ENCODE results near the gene ADNP. TPM values are rescaled to one million over a fixed set of nuclear protein-coding genes. Genes with fewer than 3 reads are reported as not detected.

Gene ADNP
- total and polyA plus RNA-seq, 2 donors (not counting 1 experiment from before 2014, with no cell fraction given): 20.4 to 94.8 TPM

DNA sequence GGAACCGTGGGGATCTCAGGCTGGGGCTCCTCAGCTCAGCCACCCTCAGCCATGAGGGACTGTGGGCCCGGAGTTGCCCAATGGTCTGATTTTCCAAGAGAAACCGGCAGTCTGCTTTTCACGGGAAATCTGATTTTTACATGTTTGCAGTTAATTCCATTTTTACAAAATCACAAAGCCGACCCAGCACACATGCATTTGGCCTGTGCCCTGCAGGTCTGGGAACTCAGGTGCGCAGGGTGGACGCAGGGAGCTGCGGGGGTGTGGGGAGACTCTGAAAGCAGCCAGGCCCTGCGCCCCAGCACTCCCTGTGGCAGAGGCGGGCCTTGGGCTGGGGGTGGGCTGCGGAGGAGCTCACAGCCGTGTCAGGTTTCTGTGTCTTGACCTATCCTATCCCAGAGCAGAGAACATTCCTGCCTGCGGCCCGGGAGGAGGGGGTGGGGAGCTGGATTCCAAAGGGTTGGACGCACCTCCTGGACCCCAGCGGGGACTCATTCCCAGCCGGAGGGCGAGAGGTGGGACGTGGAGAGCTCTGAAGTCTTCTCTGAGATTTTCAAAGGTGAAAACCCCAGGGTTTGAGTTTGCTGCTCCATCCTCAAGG is 60.6 kb downstream of the ADNP start:
- DNase-seq: no peak
- Histone ChIP-seq H3K27me3 (replicated peaks in 1 of 4; ENCODE audit: control extremely low read depth in 1 of 4, control insufficient read depth in 3 of 4, insufficient read depth in 4 of 4, low read length in 3 of 4) (no peaks in the 10 kb centered on the region), H3K4me3 (ENCODE audit: control extremely low read depth in 1 of 5, extremely low read depth in 1 of 5, insufficient read depth in 1 of 5, low read depth in 2 of 5, low read length in 4 of 5) (no peak overlapping the region), H3K27ac (ENCODE audit: low read length in 2 of 2) (no peak overlapping the region), H2AFZ (ENCODE audit: insufficient read depth, low read depth, low read length, poor library complexity, severe bottlenecking) (no peak overlapping the region), H3K9ac (ENCODE audit: low read length) (no peak overlapping the region), H3K36me3 (replicated peaks in 1 of 2; ENCODE audit: control extremely low read depth in 1 of 2, control insufficient read depth in 1 of 2, extremely low read depth in 1 of 2, insufficient read depth in 2 of 2, low read length in 1 of 2) (peaks cover 0 to 48% of the 10 kb centered on the region in 2 experiments), H3K9me3 (ENCODE audit: control extremely low read depth in 1 of 3, control insufficient read depth in 2 of 3, insufficient read depth in 1 of 3, low read length in 2 of 3) (no peaks in the 10 kb centered on the region), H3K4me1 (ENCODE audit: control insufficient read depth in 2 of 2, insufficient read depth in 2 of 2, low read length in 2 of 2) (peaks cover 10 to 32% of the 10 kb centered on the region in 2 donors), H3K79me2 (ENCODE audit: control insufficient read depth, insufficient read depth, low read length) (peaks cover 66% of the 10 kb centered on the region), H4K20me1 (ENCODE audit: control insufficient read depth, insufficient read depth, low read length, poor library complexity, severe bottlenecking) (peaks cover 61% of the 10 kb centered on the region), H3K4me2 (replicated peaks; ENCODE audit: low read depth, low read length, poor library complexity, severe bottlenecking) (no peak overlapping the region)
- Mint-ChIP-seq H3K4me1 (peaks cover 24% of the 10 kb centered on the region), H3K4me3 (no peak overlapping the region), H3K27me3 (no peaks in the 10 kb centered on the region), H3K9me3 (ENCODE audit: insufficient read depth) (no peaks in the 10 kb centered on the region), H3K27ac (peak overlapping the region; percentile 50)
- CTCF ChIA-PET: interaction anchor here (0.6 to 1.1 kb wide), 3 partner anchors 70 to 80 kb away, joined by 3 to 10 read pairs (median 3); partner anchors contain the start of gene BCAS4
- POLR2A ChIA-PET: no interaction called here
- WGBS (ENCODE audit: insufficient coverage): 98% methylated on average over 18 of the region's 19 CpGs
- TF ChIP-seq, protein P1, sequence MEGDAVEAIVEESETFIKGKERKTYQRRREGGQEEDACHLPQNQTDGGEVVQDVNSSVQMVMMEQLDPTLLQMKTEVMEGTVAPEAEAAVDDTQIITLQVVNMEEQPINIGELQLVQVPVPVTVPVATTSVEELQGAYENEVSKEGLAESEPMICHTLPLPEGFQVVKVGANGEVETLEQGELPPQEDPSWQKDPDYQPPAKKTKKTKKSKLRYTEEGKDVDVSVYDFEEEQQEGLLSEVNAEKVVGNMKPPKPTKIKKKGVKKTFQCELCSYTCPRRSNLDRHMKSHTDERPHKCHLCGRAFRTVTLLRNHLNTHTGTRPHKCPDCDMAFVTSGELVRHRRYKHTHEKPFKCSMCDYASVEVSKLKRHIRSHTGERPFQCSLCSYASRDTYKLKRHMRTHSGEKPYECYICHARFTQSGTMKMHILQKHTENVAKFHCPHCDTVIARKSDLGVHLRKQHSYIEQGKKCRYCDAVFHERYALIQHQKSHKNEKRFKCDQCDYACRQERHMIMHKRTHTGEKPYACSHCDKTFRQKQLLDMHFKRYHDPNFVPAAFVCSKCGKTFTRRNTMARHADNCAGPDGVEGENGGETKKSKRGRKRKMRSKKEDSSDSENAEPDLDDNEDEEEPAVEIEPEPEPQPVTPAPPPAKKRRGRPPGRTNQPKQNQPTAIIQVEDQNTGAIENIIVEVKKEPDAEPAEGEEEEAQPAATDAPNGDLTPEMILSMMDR (IDR thresholded peaks at IDR 0.05): no peak
- no peak for TF ChIP-seq EZH2 (IDR thresholded peaks at IDR 0.05; ENCODE audit: borderline replicate concordance, insufficient read depth, low read depth, low read length, poor library complexity, severe bottlenecking)
- intact Hi-C loops (cut with micrococcal nuclease): no loop called here
- no peak for ATAC-seq (ENCODE audit: low read depth)

All from B cell (primary cell).